NCI-H2107 treated with DMSO at 0.1 percent for 48 hours (cell line): ENCODE results near the gene AP3B2.

ENCODE experiments used
- DNase-seq: peaks from one replicate; lab custom pipeline; 2025; ENCODE audit not compliant: unreplicated experiment; lab: John Stamatoyannopoulos, UW

The AP3B2 gene

DNA sequence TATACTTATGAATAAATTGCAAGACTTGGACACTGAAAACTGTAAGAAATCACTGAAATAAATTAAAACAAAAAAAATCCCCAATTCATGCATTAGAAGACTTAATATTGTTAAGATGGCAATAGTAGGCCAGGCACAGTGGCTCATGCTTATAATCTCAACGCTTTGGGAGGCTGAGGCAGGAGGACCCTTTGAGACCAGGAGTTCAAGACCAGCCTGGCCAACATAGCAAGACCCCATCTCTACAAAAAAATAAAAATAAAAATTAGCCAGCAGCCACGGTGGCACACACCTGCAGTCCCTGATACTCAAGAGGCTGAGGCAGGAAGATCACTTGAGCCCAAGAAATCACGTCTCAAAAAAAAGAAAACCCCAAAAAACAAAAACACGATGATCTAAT lies 98.3 kb downstream of the AP3B2 start:
- no peak for DNase-seq
